NB4 (cell line): ENCODE measurements around the gene LPP.

Experiments used
- CTCF ChIP-seq: IDR thresholded peaks from one replicate; pipeline ENCODE4 v1.5.1; 2012; ENCODE audit warnings: low read depth, low read length
- POLR2A ChIP-seq: IDR thresholded peaks from 2 replicates; pipeline ENCODE4 v1.6.1; 2011; ENCODE audit warnings: mild to moderate bottlenecking; ENCODE audit not compliant: insufficient read length; ENCODE audit errors: extremely low read depth

GRCh38 chr3:188128905-188129304, 25.1 kb upstream of the LPP start:
- TF ChIP-seq CTCF (no peak), POLR2A (no peak)
